Transverse colon (tissue), 4 donors: ENCODE results near the gene IMMT.
"Not testable (repeated sequence)": the region's sequence is repeated elsewhere in the genome, so short reads cannot be mapped to it uniquely, and the experiment has no call there.

Source experiments
- CTCF ChIP-seq, 5 experiments: fragments of 200-600 bp in 3 of 5; fragments of 450-650 bp in 2 of 5; sonication (generic) in 3 of 5; IDR thresholded peaks; 1 replicate in 2 of 5; 2 replicates in 3 of 5; pipeline ENCODE4 v1.5.1; 2016 to 2017; ENCODE audit warnings: antibody characterized with exemption in 5 of 5, inconsistent platforms in 3 of 5, mild to moderate bottlenecking in 2 of 5, moderate library complexity in 1 of 5
- POLR2AphosphoS5 ChIP-seq, 3 donors: sonication (generic); formaldehyde crosslinking; IDR thresholded peaks; one replicate each; pipeline ENCODE4 v1.6.1; 2016; ENCODE audit warnings: antibody characterized with exemption in 3 of 3

DNA sequence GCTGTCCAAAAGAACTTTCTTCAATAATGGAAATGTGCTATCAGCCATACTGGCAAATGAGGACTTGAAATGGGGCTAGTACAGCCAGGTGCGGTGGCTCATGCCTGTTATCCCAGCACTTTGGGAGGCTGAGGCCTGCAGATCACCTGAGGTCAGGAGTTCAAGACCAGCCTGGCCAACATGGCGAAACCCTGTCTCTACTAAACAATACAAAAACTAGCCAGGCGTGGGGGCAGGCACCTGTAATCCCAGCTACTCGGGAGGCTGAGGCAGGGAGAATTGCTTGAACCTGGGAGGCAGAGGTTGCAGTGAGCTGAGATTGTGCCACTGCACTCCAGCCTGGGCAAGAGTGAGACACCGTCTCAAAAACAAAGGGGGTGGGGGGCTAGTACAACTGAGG lies 49.5 kb upstream of the IMMT start:
- not testable (repeated sequence) for TF ChIP-seq CTCF, POLR2AphosphoS5 (IDR thresholded peaks at IDR 0.05)
